Astrocyte of the hippocampus (primary cell): Measurements from ENCODE around the gene ALOX12B.
A peak's percentile ranks its signal among the peaks of the same experiment; 100 is the strongest.
"Not testable (repeated sequence)": the region's sequence is repeated elsewhere in the genome, so short reads cannot be mapped to it uniquely, and the experiment has no call there.

Experiments
- DNase-seq: peaks from one replicate; pipeline ENCODE4 v3.0.0; 2011; ENCODE audit warnings: low read depth, low spot score

Gene ALOX12B

GRCh38 chr17:8044819-8045810 is 42.4 kb downstream of the ALOX12B start:
- DNase-seq = no peak

GRCh38 chr17:8041979-8042378 is 45.5 kb downstream of the ALOX12B start:
- no peak for DNase-seq

- DNase-seq = peak; percentile 72
These were observed 46.1 kb downstream of the ALOX12B start for GRCh38 chr17:8041249-8041928.

- DNase-seq = no peak
These were observed 47.8 kb downstream of the ALOX12B start for GRCh38 chr17:8039611-8040168.

GRCh38 chr17:8038954-8039610 is 48.4 kb downstream of the ALOX12B start, which contains the start of gene ALOX15B:
Gene ALOX15B, plus strand, starts transcription at chr17:8039059. Its CDS starts 97 bp downstream, at chr17:8039156.
- no peak for DNase-seq

GRCh38 chr17:8032442-8032841 is 55.1 kb downstream of the ALOX12B start:
- DNase-seq = no peak

- no peak for DNase-seq
These were observed 55.6 kb downstream of the ALOX12B start for GRCh38 chr17:8031950-8032349.

- DNase-seq = no peak
These were observed 56.3 kb downstream of the ALOX12B start for GRCh38 chr17:8031261-8031661.

GRCh38 chr17:8029121-8029520 is 58.4 kb downstream of the ALOX12B start:
- DNase-seq = no peak

GRCh38 chr17:8025176-8025911 is 62.2 kb downstream of the ALOX12B start:
- no peak for DNase-seq

GRCh38 chr17:8024161-8024560 is 63.4 kb downstream of the ALOX12B start:
- not testable (repeated sequence) for DNase-seq
